ENCODE data around the gene SLC7A6. TPM values are rescaled to one million over a fixed set of nuclear protein-coding genes. Genes with fewer than 3 reads are reported as not detected.

Gene SLC7A6
- 32.8 to 35.7 TPM (median 34.5 TPM) in 5 replicates for total RNA-seq (2022; extraction: Qiagen RNA extraction; ENCODE audit: low read depth)

GRCh38 chr16:68264128-68265077 is at the start of gene SLC7A6:
Gene SLC7A6 (plus strand): TSS chr16:68264526. CDS start chr16:68274727, 10,201 bp downstream.

GRCh38 chr16:68235887-68236136 is 28.5 kb upstream of the SLC7A6 start, which contains the start of gene ESRP2:
Gene ESRP2 (minus strand): TSS chr16:68236127. CDS start chr16:68236045, 82 bp downstream.

GRCh38 chr16:68244903-68245853 is 19.1 kb upstream of the SLC7A6 start, which contains the start of gene PLA2G15:
Gene PLA2G15 (plus strand): TSS chr16:68245373. CDS start chr16:68245427, 54 bp downstream.

GRCh38 chr16:68310774-68311511 is 46.6 kb downstream of the SLC7A6 start, which contains the start of the genes PRMT7 and SLC7A6OS:
Gene PRMT7 (plus strand): TSS chr16:68311019. CDS start chr16:68315980, 4,961 bp downstream.
Gene SLC7A6OS (minus strand): TSS chr16:68310946. CDS start chr16:68310926, 20 bp downstream.

Other genes with a start within 250 kb of the SLC7A6 start
- gene DPEP2NB, start 248.6 kb upstream of the SLC7A6 start, total RNA-seq (2022; extraction: Qiagen RNA extraction; ENCODE audit: low read depth) = not detected in 5 replicates
- 18.0 to 21.4 TPM (median 19.4 TPM) in 5 replicates for gene DDX28, start 241.3 kb upstream of the SLC7A6 start, total RNA-seq (2022; extraction: Qiagen RNA extraction; ENCODE audit: low read depth)
- 15.1 to 17.6 TPM (median 16.6 TPM) in 5 replicates for gene DUS2, start 241.2 kb upstream of the SLC7A6 start, total RNA-seq (2022; extraction: Qiagen RNA extraction; ENCODE audit: low read depth)
- gene NFATC3, start 179.2 kb upstream of the SLC7A6 start, total RNA-seq (2022; extraction: Qiagen RNA extraction; ENCODE audit: low read depth) = 12.2 to 16.3 TPM (median 14.6 TPM) in 5 replicates
- gene ESRP2, start 28.4 kb upstream of the SLC7A6 start, total RNA-seq (2022; extraction: Qiagen RNA extraction; ENCODE audit: low read depth) = 0.08 to 0.19 TPM (median 0.17 TPM) in 4 of 5 replicates, not detected in the other
- gene PLA2G15, start 19.2 kb upstream of the SLC7A6 start, total RNA-seq (2022; extraction: Qiagen RNA extraction; ENCODE audit: low read depth) = 14.1 to 17.4 TPM (median 15.6 TPM) in 5 replicates
- gene SLC7A6OS, start 46.4 kb downstream of the SLC7A6 start, total RNA-seq (2022; extraction: Qiagen RNA extraction; ENCODE audit: low read depth) = 9.4 to 13.6 TPM (median 11.0 TPM) in 5 replicates
- 27.7 to 31.2 TPM (median 29.3 TPM) in 5 replicates for gene PRMT7, start 46.5 kb downstream of the SLC7A6 start, total RNA-seq (2022; extraction: Qiagen RNA extraction; ENCODE audit: low read depth)
- 0.07 to 0.29 TPM (median 0.08 TPM) in 5 replicates for gene SMPD3, start 184.0 kb downstream of the SLC7A6 start, total RNA-seq (2022; extraction: Qiagen RNA extraction; ENCODE audit: low read depth)